ENCODE results near the gene JAML. TPM values are rescaled to one million over a fixed set of nuclear protein-coding genes. Genes with fewer than 3 reads are reported as not detected.

The JAML gene
- total RNA-seq, 1 donor from 2014 or later: 1.5 TPM

- no peak for ATAC-seq (ENCODE audit: low read depth)
- intact Hi-C loops (cut with micrococcal nuclease): no loop called here
- no peaks in the 10 kb centered on the region for H3K9me3 Mint-ChIP-seq
- no peak overlapping the region for H3K27ac Mint-ChIP-seq
- no peak overlapping the region for H3K4me3 Mint-ChIP-seq
- no peaks in the 10 kb centered on the region for H3K36me3 Mint-ChIP-seq (ENCODE audit: low read depth)
- peaks cover 55% of the 10 kb centered on the region for H3K27me3 Mint-ChIP-seq
- DNase-seq: no peak
- ChIA-PET CTCF (interaction anchor here (1.1 kb wide), 1 partner anchor 15 kb away, joined by 5 read pairs; no protein-coding TSS in a partner anchor), POLR2A (no interaction called here)
- TF ChIP-seq CTCF (IDR thresholded peaks at IDR 0.05): no peak
- H3K4me1 Mint-ChIP-seq: peaks cover 6% of the 10 kb centered on the region
Observed at GRCh38 chr11:118156531-118157185, 68.2 kb downstream of the JAML start.

- no peaks in the 10 kb centered on the region for H3K9me3 Mint-ChIP-seq
- intact Hi-C loops (cut with micrococcal nuclease): no loop called here
- no peak for DNase-seq
- H3K4me1 Mint-ChIP-seq: peaks cover 6% of the 10 kb centered on the region
- no peak for ATAC-seq (ENCODE audit: low read depth)
- H3K36me3 Mint-ChIP-seq (ENCODE audit: low read depth): no peaks in the 10 kb centered on the region
- no peak for TF ChIP-seq CTCF (IDR thresholded peaks at IDR 0.05)
- H3K27ac Mint-ChIP-seq: no peak overlapping the region
- CTCF ChIA-PET: interaction anchor here (1.0 to 1.1 kb wide), 2 partner anchors 12 to 15 kb away, joined by 4 to 5 read pairs; no protein-coding TSS in a partner anchor
- POLR2A ChIA-PET: no interaction called here
- H3K27me3 Mint-ChIP-seq: peaks cover 62% of the 10 kb centered on the region
- H3K4me3 Mint-ChIP-seq: no peak overlapping the region
Observed at GRCh38 chr11:118155776-118156530, 68.9 kb downstream of the JAML start.

- Mint-ChIP-seq H3K27ac (no peak overlapping the region), H3K36me3 (ENCODE audit: low read depth) (no peaks in the 10 kb centered on the region), H3K27me3 (peaks cover 70% of the 10 kb centered on the region), H3K4me3 (no peak overlapping the region), H3K9me3 (no peaks in the 10 kb centered on the region), H3K4me1 (peaks cover 6% of the 10 kb centered on the region)
- CTCF ChIA-PET: interaction anchor here (1.3 kb wide), 1 partner anchor 17 kb away, joined by 4 read pairs; no protein-coding TSS in a partner anchor
- POLR2A ChIA-PET: no interaction called here
- no peak for TF ChIP-seq CTCF (IDR thresholded peaks at IDR 0.05)
- intact Hi-C loops (cut with micrococcal nuclease): no loop called here
- DNase-seq (no peak), ATAC-seq (ENCODE audit: low read depth) (no peak)
Observed at GRCh38 chr11:118154641-118155040, 70.2 kb downstream of the JAML start.

- peaks cover 68% of the 10 kb centered on the region for H3K27me3 Mint-ChIP-seq
- no peak for DNase-seq
- ATAC-seq (ENCODE audit: low read depth): no peak
- H3K4me3 Mint-ChIP-seq: no peak overlapping the region
- H3K36me3 Mint-ChIP-seq (ENCODE audit: low read depth): no peaks in the 10 kb centered on the region
- ChIA-PET POLR2A (no interaction called here), CTCF (no interaction called here)
- H3K4me1 Mint-ChIP-seq: peaks cover 6% of the 10 kb centered on the region
- H3K9me3 Mint-ChIP-seq: no peaks in the 10 kb centered on the region
- intact Hi-C loops (cut with micrococcal nuclease): no loop called here
- TF ChIP-seq CTCF (IDR thresholded peaks at IDR 0.05): no peak
- H3K27ac Mint-ChIP-seq: no peak overlapping the region
Observed at GRCh38 chr11:118153976-118154375, 70.8 kb downstream of the JAML start.

- Mint-ChIP-seq H3K36me3 (ENCODE audit: low read depth) (no peaks in the 10 kb centered on the region), H3K9me3 (no peaks in the 10 kb centered on the region), H3K4me3 (no peak overlapping the region), H3K27ac (no peak overlapping the region), H3K27me3 (peaks cover 68% of the 10 kb centered on the region), H3K4me1 (peaks cover 6% of the 10 kb centered on the region)
- intact Hi-C loops (cut with micrococcal nuclease): no loop called here
- no peak for TF ChIP-seq CTCF (IDR thresholded peaks at IDR 0.05)
- DNase-seq (no peak), ATAC-seq (ENCODE audit: low read depth) (no peak)
- POLR2A ChIA-PET: no interaction called here
- CTCF ChIA-PET: no interaction called here
Observed at GRCh38 chr11:118153516-118153915, 71.3 kb downstream of the JAML start.
